Duodenal mucosa (tissue), 2 donors: ENCODE data around the gene GUCY2F.

Experiments
- H3K27ac ChIP-seq: one replicate; pipeline ENCODE4 v1.7.0; 2013; ENCODE audit warnings: low read depth, low read length
- H3K27me3 ChIP-seq, 2 donors: one replicate each; pipeline ENCODE4 v1.7.0; 2013; ENCODE audit warnings: low read length in 2 of 2, control low read depth in 1 of 2; ENCODE audit not compliant: insufficient read depth in 2 of 2, control insufficient read depth in 1 of 2
- H3K36me3 ChIP-seq, 2 donors: one replicate each; pipeline ENCODE4 v1.7.0; 2013; ENCODE audit warnings: low read length in 2 of 2, control low read depth in 1 of 2; ENCODE audit not compliant: insufficient read depth in 2 of 2, control insufficient read depth in 1 of 2
- H3K4me1 ChIP-seq, 2 donors: one replicate each; pipeline ENCODE4 v1.7.0; 2013; ENCODE audit warnings: low read length in 2 of 2, control low read depth in 1 of 2; ENCODE audit not compliant: insufficient read depth in 2 of 2, control insufficient read depth in 1 of 2
- H3K4me3 ChIP-seq, 2 donors: one replicate each; pipeline ENCODE4 v1.7.0; 2013; ENCODE audit warnings: low read length in 2 of 2, low read depth in 1 of 2
- H3K9ac ChIP-seq, 2 donors: one replicate each; pipeline ENCODE4 v1.7.0; 2013; ENCODE audit warnings: low read length in 2 of 2, low read depth in 1 of 2
- H3K9me3 ChIP-seq, 2 donors: one replicate each; pipeline ENCODE4 v1.7.0; 2013; ENCODE audit warnings: low read length in 2 of 2, control low read depth in 1 of 2; ENCODE audit not compliant: control insufficient read depth in 1 of 2

Gene GUCY2F

GRCh38 chrX:109347632-109348031, 134.3 kb downstream of the GUCY2F start:
- no peak overlapping the region for H3K4me3 ChIP-seq
- no peaks in the 10 kb centered on the region for H3K9me3 ChIP-seq
- H3K9ac ChIP-seq = no peak overlapping the region
- H3K27me3 ChIP-seq = no peaks in the 10 kb centered on the region
- H3K4me1 ChIP-seq = peaks cover 8 to 11% of the 10 kb centered on the region in 2 donors
- no peak overlapping the region for H3K27ac ChIP-seq
- no peaks in the 10 kb centered on the region for H3K36me3 ChIP-seq

DNA sequence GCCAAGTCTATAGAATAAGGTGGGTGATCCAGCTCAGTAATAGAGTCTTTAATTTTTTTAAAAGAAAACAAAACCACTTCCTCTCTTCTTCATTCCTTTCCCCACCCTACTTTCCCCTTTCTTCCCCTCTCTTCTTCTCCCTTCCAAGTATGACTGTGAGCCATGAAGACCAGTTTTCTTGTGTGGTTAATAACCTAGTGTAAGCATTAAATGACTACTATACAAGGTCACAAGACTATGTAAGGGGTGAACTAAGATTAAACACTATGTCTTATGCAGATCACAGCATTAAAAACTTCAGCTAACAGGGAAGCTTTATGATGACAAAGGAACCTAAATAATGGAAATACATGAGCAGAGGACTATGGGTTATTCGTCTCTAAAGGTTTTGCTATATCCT, 135.4 kb downstream of the GUCY2F start:
- Histone ChIP-seq H3K9me3 (no peaks in the 10 kb centered on the region), H3K27me3 (no peaks in the 10 kb centered on the region), H3K9ac (no peak overlapping the region)

GRCh38 chrX:109345856-109346255, 136.0 kb downstream of the GUCY2F start:
- Histone ChIP-seq H3K4me3 (no peak overlapping the region), H3K9me3 (no peaks in the 10 kb centered on the region), H3K27me3 (no peaks in the 10 kb centered on the region), H3K9ac (no peak overlapping the region), H3K27ac (no peak overlapping the region), H3K4me1 (no peaks in the 10 kb centered on the region), H3K36me3 (no peaks in the 10 kb centered on the region)

More for the DNA sequence above, 135.4 kb downstream of the GUCY2F start:
- Histone ChIP-seq H3K36me3 (no peaks in the 10 kb centered on the region), H3K27ac (no peak overlapping the region), H3K4me3 (no peak overlapping the region), H3K4me1 (no peaks in the 10 kb centered on the region)

DNA sequence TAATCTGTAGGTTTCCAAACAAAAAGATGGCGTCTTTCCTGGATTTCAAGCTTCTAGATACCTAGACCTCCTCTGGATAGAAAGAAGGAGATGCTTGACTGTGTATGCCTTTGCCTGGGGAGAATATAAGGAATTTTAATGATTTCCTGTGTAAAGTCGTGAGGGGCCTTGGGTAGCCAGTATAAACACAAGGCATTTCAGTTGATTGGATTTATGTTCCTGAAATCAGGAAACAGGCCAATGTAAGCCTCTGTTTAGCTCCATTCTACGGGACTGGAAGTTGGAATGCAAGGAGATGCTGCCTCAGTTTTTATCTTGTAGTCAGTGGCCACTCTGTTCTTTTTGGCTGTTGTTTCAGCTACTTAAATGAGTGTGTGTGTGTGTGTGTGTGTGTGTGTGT, 137.2 kb downstream of the GUCY2F start:
- H3K4me3 ChIP-seq = no peak overlapping the region
- no peak overlapping the region for H3K27ac ChIP-seq
- H3K9me3 ChIP-seq = no peaks in the 10 kb centered on the region

GRCh38 chrX:109344101-109344500, 137.8 kb downstream of the GUCY2F start:
- no peaks in the 10 kb centered on the region for H3K27me3 ChIP-seq
- H3K4me3 ChIP-seq = no peak overlapping the region
- H3K4me1 ChIP-seq = no peaks in the 10 kb centered on the region
- no peaks in the 10 kb centered on the region for H3K9me3 ChIP-seq
- H3K9ac ChIP-seq = no peak overlapping the region
- no peak overlapping the region for H3K27ac ChIP-seq
- H3K36me3 ChIP-seq = no peaks in the 10 kb centered on the region

More for the DNA sequence above, 137.2 kb downstream of the GUCY2F start:
- Histone ChIP-seq H3K4me1 (no peaks in the 10 kb centered on the region), H3K36me3 (no peaks in the 10 kb centered on the region), H3K27me3 (no peaks in the 10 kb centered on the region), H3K9ac (no peak overlapping the region)

DNA sequence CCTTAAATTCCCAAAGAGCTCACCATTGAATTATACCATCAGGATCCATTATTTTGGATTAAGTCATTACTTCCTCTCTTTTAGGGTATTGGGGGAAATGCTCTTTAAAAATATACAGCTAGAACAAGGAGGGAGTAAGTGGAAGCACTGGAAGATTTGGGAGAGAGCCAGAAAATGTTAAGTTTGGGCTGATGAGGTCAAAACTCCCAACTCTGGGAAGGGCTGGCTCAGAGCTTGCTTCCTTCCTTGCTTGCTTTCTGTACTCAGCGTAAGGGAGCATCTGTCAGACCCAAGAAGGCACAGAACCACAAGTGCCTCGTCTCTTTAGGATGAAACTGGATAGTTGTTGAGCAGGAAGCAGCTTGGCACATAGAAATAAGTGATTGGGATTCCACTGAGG, 138.2 kb downstream of the GUCY2F start:
- Histone ChIP-seq H3K27me3 (no peaks in the 10 kb centered on the region), H3K4me1 (no peaks in the 10 kb centered on the region), H3K27ac (no peak overlapping the region), H3K9ac (no peak overlapping the region), H3K4me3 (no peak overlapping the region), H3K36me3 (no peaks in the 10 kb centered on the region), H3K9me3 (no peaks in the 10 kb centered on the region)

- Histone ChIP-seq H3K4me3 (no peak overlapping the region), H3K27ac (no peak overlapping the region), H3K9ac (no peak overlapping the region), H3K9me3 (peaks cover 0 to 3% of the 10 kb centered on the region in 2 donors), H3K36me3 (no peaks in the 10 kb centered on the region), H3K27me3 (no peaks in the 10 kb centered on the region), H3K4me1 (no peaks in the 10 kb centered on the region)
These were observed 145.7 kb downstream of the GUCY2F start for GRCh38 chrX:109336141-109336540.

DNA sequence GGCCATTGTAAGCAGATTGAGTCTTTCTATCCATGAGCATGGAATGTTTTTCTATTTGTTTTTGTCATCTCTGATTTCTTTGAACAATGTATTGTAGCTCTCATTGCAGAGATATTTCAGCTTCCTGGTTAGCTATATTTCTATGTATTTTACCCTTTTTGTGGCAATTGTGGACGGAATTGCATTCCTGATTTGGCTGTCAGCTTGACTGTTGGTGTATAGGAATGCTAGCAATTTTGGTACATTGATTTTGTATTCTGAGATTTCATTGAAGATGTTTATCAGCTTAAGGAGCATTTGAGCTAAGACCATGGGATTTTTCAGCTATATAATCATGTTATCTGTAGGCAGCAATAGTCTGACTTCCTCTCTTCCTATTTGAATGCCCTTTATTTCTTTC, 154.6 kb downstream of the GUCY2F start:
- no peaks in the 10 kb centered on the region for H3K36me3 ChIP-seq
- H3K27me3 ChIP-seq = no peaks in the 10 kb centered on the region
- H3K9me3 ChIP-seq = no peaks in the 10 kb centered on the region
- H3K27ac ChIP-seq = no peak overlapping the region
- H3K4me1 ChIP-seq = no peaks in the 10 kb centered on the region
- no peak overlapping the region for H3K9ac ChIP-seq
- H3K4me3 ChIP-seq = no peak overlapping the region
